K562 (cell line): ENCODE measurements around the gene MED15. TPM values are rescaled to one million over a fixed set of nuclear protein-coding genes. Genes with fewer than 3 reads are reported as not detected.

Experiments used
- AFF4 ChIP-seq: sonication (generic); formaldehyde crosslinking; IDR thresholded peaks from 2 replicates; pipeline ENCODE4 v1.8.0; 2023; ENCODE audit warnings: mild to moderate bottlenecking, missing genetic modification reagents
- BRCA1 ChIP-seq, 2 experiments: fragments of 450-650 bp in 1 of 2; sonication (generic) in 1 of 2; formaldehyde crosslinking in 1 of 2; IDR thresholded peaks; 2 replicates each; pipeline versions ENCODE4 v1.5.0 to v1.6.1; 2017 to 2020; ENCODE audit warnings: mild to moderate bottlenecking in 1 of 2, missing genetic modification reagents in 1 of 2
- ERF ChIP-seq: fragments of 450-650 bp; formaldehyde crosslinking; IDR thresholded peaks from 2 replicates; pipeline ENCODE4 v1.4.0; 2020; ENCODE audit warnings: mild to moderate bottlenecking, mixed read lengths
- ESRRA ChIP-seq: fragments of 450-650 bp; IDR thresholded peaks from 2 replicates; pipeline ENCODE4 v1.6.1; 2014; ENCODE audit warnings: low read depth, mild to moderate bottlenecking, moderate library complexity, borderline replicate concordance
- FOS ChIP-seq: IDR thresholded peaks from 3 replicates; pipeline ENCODE4 v1.6.1; 2011; ENCODE audit not compliant: insufficient read length; ENCODE audit errors: extremely low read depth
- FOXK1 ChIP-seq: sonication (generic); formaldehyde crosslinking; IDR thresholded peaks from 2 replicates; pipeline ENCODE4 v1.8.0; 2022; ENCODE audit warnings: missing genetic modification reagents, mild to moderate bottlenecking, borderline replicate concordance
- GABPB1 ChIP-seq: sonication (generic); formaldehyde crosslinking; IDR thresholded peaks from 2 replicates; pipeline ENCODE4 v1.8.0; 2022; ENCODE audit warnings: mild to moderate bottlenecking, missing genetic modification reagents
- GATA2 ChIP-seq: sonication (generic); formaldehyde crosslinking; IDR thresholded peaks from 2 replicates; pipeline ENCODE4 v1.4.0; 2020; ENCODE audit warnings: mild to moderate bottlenecking, missing genetic modification reagents
- HDAC6 ChIP-seq: IDR thresholded peaks from 2 replicates; pipeline ENCODE4 v1.6.1; 2012; ENCODE audit warnings: low read depth, mild to moderate bottlenecking, control low read depth, inconsistent platforms, low read length, moderate library complexity
- ID3 ChIP-seq, 2 experiments: fragments of 250-450 bp in 1 of 2; fragments of 450-650 bp in 1 of 2; sonication (Bioruptor Pico) in 1 of 2; IDR thresholded peaks; 2 replicates each; pipeline versions ENCODE4 v1.6.1 to v1.8.0; 2016 to 2021; ENCODE audit warnings: mild to moderate bottlenecking in 2 of 2, moderate library complexity in 2 of 2, missing compliant biosample characterization in 1 of 2, missing genetic modification characterization in 1 of 2
- KDM4B ChIP-seq, 2 experiments: fragments of 450-650 bp in 1 of 2; sonication (generic) in 1 of 2; IDR thresholded peaks; 2 replicates each; pipeline ENCODE4 v1.6.1; 2016 to 2017; ENCODE audit warnings: borderline replicate concordance in 2 of 2, antibody characterized with exemption in 1 of 2, low read depth in 1 of 2, mild to moderate bottlenecking in 1 of 2
- MBD2 ChIP-seq: sonication (generic); IDR thresholded peaks from 2 replicates; pipeline ENCODE4 v1.6.1; 2016; ENCODE audit warnings: low read depth, borderline replicate concordance
- MCM3 ChIP-seq: fragments of 450-650 bp; IDR thresholded peaks from 2 replicates; pipeline ENCODE4 v1.6.1; 2016
- MIER1 ChIP-seq: fragments of 450-650 bp; IDR thresholded peaks from 2 replicates; pipeline ENCODE4 v1.6.1; 2016; ENCODE audit warnings: antibody characterized with exemption, mild to moderate bottlenecking, low read depth
- NR3C1 ChIP-seq: sonication (generic); formaldehyde crosslinking; IDR thresholded peaks from 2 replicates; pipeline ENCODE4 v1.8.1; 2022; ENCODE audit warnings: missing genetic modification reagents
- NUFIP1 ChIP-seq: fragments of 450-650 bp; IDR thresholded peaks from 2 replicates; pipeline ENCODE4 v1.6.1; 2018; ENCODE audit not compliant: partially characterized antibody
- PHTF2 ChIP-seq: fragments of 250-450 bp; sonication (Bioruptor Pico); IDR thresholded peaks from 2 replicates; pipeline ENCODE4 v1.5.0; 2021; ENCODE audit warnings: mild to moderate bottlenecking
- POLR2G ChIP-seq: fragments of 200-400 bp; formaldehyde crosslinking; IDR thresholded peaks from 2 replicates; pipeline ENCODE4 v1.6.1; 2017; ENCODE audit warnings: low read depth, mild to moderate bottlenecking, antibody characterized with exemption, low read length, moderate library complexity
- POLR2H ChIP-seq: IDR thresholded peaks from 2 replicates; pipeline ENCODE4 v1.6.1; 2016; ENCODE audit warnings: missing genetic modification characterization, low read depth, mild to moderate bottlenecking, control low read depth, missing compliant biosample characterization, moderate library complexity
- PTRF ChIP-seq: fragments of 450-650 bp; IDR thresholded peaks from 2 replicates; pipeline ENCODE4 v1.6.1; 2016; ENCODE audit warnings: mild to moderate bottlenecking, missing genetic modification characterization, missing compliant biosample characterization
- SMARCB1 ChIP-seq: IDR thresholded peaks from 2 replicates; pipeline ENCODE4 v1.6.1; 2011; ENCODE audit warnings: improper control_type of control experiment, low read depth; ENCODE audit not compliant: insufficient read length
- SREBF2 ChIP-seq: sonication (generic); formaldehyde crosslinking; IDR thresholded peaks from 2 replicates; pipeline ENCODE4 v1.4.0; 2020; ENCODE audit warnings: mild to moderate bottlenecking, missing genetic modification reagents
- TAF7 ChIP-seq: fragments of 450-650 bp; IDR thresholded peaks from 2 replicates; pipeline ENCODE4 v1.6.1; 2016; ENCODE audit warnings: missing genetic modification characterization, missing compliant biosample characterization
- ZC3H11A ChIP-seq: IDR thresholded peaks from 2 replicates; pipeline ENCODE4 v1.6.1; 2012; ENCODE audit warnings: low read depth, low read length, improper control_type of control experiment
- ZNF124 ChIP-seq: sonication (generic); formaldehyde crosslinking; IDR thresholded peaks from 2 replicates; pipeline ENCODE4 v1.8.1; 2022; ENCODE audit warnings: missing genetic modification reagents
- ZNF140 ChIP-seq: fragments of 250-450 bp; sonication (Bioruptor Pico); IDR thresholded peaks from 2 replicates; pipeline ENCODE4 v1.8.0; 2021; ENCODE audit warnings: moderate library complexity, mild to moderate bottlenecking, inconsistent platforms
- ZNF212 ChIP-seq: fragments of 450-650 bp; formaldehyde crosslinking; IDR thresholded peaks from 2 replicates; pipeline ENCODE4 v1.4.0; 2020; ENCODE audit warnings: mild to moderate bottlenecking
- ZNF561 ChIP-seq: fragments of 450-650 bp; formaldehyde crosslinking; conservative IDR thresholded peaks from 2 replicates; pipeline ENCODE4 v1.4.0; 2020; ENCODE audit warnings: mild to moderate bottlenecking, moderate library complexity
- polyA plus RNA-seq, 8 experiments: library from polyadenylated mRNA; depleted of rRNA in 4 of 8; stranded (reverse) in 5 of 8; unstranded in 3 of 8; fragments of >200 nt; fragmentation: Nextera tagmentation in 2 of 8; fragmentation: Illumina TruSeq in 1 of 8; extraction: Ambion mirVana in 2 of 8; extraction: Trizol in 1 of 8; gene quantifications; 2 replicates each; pipeline versions ENCODE4 v1.2.1 to v1.2.3, GENCODE V29; 2011 to 2014; ENCODE audit warnings: inconsistent platforms in 1 of 8, missing spikeins in 1 of 8
- total RNA-seq, 7 experiments: library from RNA; depleted of rRNA in 6 of 7; stranded (reverse); fragments of >200 nt in 6 of 7; fragmentation: Illumina TruSeq in 2 of 7; extraction: Trizol in 2 of 7; gene quantifications; 2 replicates each; pipeline versions ENCODE4 v1.2.1 to v1.2.3, GENCODE V29; 2011 to 2021; ENCODE audit warnings: low replicate concordance in 1 of 7

The MED15 gene
- total and polyA plus RNA-seq, 9 of the 15 experiments (the other 6 are each of a cell fraction or from before 2014, with no cell fraction given): 4.0 to 271 (median 60.1) TPM

GRCh38 chr22:20549232-20549841 lies 41.9 kb downstream of the MED15 start (continued):
- TF ChIP-seq AFF4 (CRISPR knock-in tag): no peak
- TF ChIP-seq SREBF2 (CRISPR knock-in tag): no peak
- TF ChIP-seq POLR2H (tag): no peak
- TF ChIP-seq MBD2: no peak
- TF ChIP-seq TAF7 (tag): no peak
- TF ChIP-seq HDAC6: no peak
- no peak for TF ChIP-seq SMARCB1
- no peak for TF ChIP-seq PTRF (tag)
- no peak for TF ChIP-seq ESRRA
- TF ChIP-seq PHTF2: no peak
- no peak for TF ChIP-seq ZNF561 (CRISPR knock-in tag)
- TF ChIP-seq NR3C1: no peak
- TF ChIP-seq GATA2 (CRISPR knock-in tag): peak; percentile 74
- no peak for TF ChIP-seq MCM3
- no peak for TF ChIP-seq ZNF124 (CRISPR knock-in tag)
- no peak for TF ChIP-seq GABPB1 (CRISPR knock-in tag)
- no peak for TF ChIP-seq KDM4B (IDR thresholded peaks at IDR 0.05; ENCODE audit: borderline replicate concordance in 2 of 2, low read depth in 1 of 2)
- TF ChIP-seq ZNF212: no peak
- TF ChIP-seq POLR2G: 0 out of 2 replicates have a peak, but pooled peaks have one; percentile 44
- no peak for TF ChIP-seq NUFIP1
- TF ChIP-seq FOS: no peak
- no peak for TF ChIP-seq FOXK1 (CRISPR knock-in tag)
- TF ChIP-seq ZC3H11A: no peak
- no peak for TF ChIP-seq ZNF140 (CRISPR knock-in tag)
- TF ChIP-seq ID3 (CRISPR knock-in tag; IDR thresholded peaks at IDR 0.05): no peak
- TF ChIP-seq ID3 (tag; IDR thresholded peaks at IDR 0.05): no peak
- TF ChIP-seq BRCA1 (IDR thresholded peaks at IDR 0.05): no peak
- TF ChIP-seq BRCA1 (CRISPR knock-in tag; IDR thresholded peaks at IDR 0.05): no peak
- no peak for TF ChIP-seq MIER1
- TF ChIP-seq ERF (CRISPR knock-in tag): peak; percentile 75; the same call in 1 of the 2 replicates
